IPS DF 6.9 (cell line): ENCODE measurements around the gene CPA4.

ENCODE experiments used
- DNase-seq: peaks from one replicate; pipeline ENCODE4 v3.0.0-alpha.2; 2013; ENCODE audit warnings: low read depth, low spot score
- H3K27ac ChIP-seq: one replicate; pipeline ENCODE4 v1.5.1; 2013; ENCODE audit warnings: low read length, control low read depth
- H3K27me3 ChIP-seq: 2 replicates; pipeline ENCODE4 v1.6.1; 2013; ENCODE audit warnings: mild to moderate bottlenecking, low read length; ENCODE audit not compliant: control insufficient read depth, insufficient read depth
- H3K36me3 ChIP-seq: 2 replicates; pipeline ENCODE4 v1.6.1; 2013; ENCODE audit warnings: low read length; ENCODE audit not compliant: control insufficient read depth, insufficient read depth
- H3K4me1 ChIP-seq: 2 replicates; pipeline ENCODE4 v1.6.1; 2013; ENCODE audit warnings: low read length; ENCODE audit not compliant: control insufficient read depth, insufficient read depth
- H3K4me3 ChIP-seq: 2 replicates; pipeline ENCODE4 v1.5.1; 2013; ENCODE audit warnings: mild to moderate bottlenecking, low read length
- H3K9me3 ChIP-seq: 2 replicates; pipeline ENCODE4 v1.6.1; 2013; ENCODE audit warnings: low read length, inconsistent platforms; ENCODE audit not compliant: control insufficient read depth, insufficient read depth
- WGBS: extraction: QIAGEN DNeasy Blood & Tissue Kit; methylation state at CpG from one replicate; pipeline ENCODE4 v1.1.7; 2013; ENCODE audit warnings: mixed read lengths, missing lambda C conversion rate; ENCODE audit not compliant: insufficient read length, insufficient coverage; 5-methylcytosine and 5-hydroxymethylcytosine counted together

CPA4 gene

GRCh38 chr7:130288829-130289228, 4.1 kb upstream of the CPA4 start:
- no CpG with 5 or more reads among the region's 5 CpGs for WGBS
- no peaks in the 10 kb centered on the region for H3K36me3 ChIP-seq
- no peaks in the 10 kb centered on the region for H3K4me1 ChIP-seq
- no peaks in the 10 kb centered on the region for H3K9me3 ChIP-seq
- no peak overlapping the region for H3K4me3 ChIP-seq
- H3K27me3 ChIP-seq = no peaks in the 10 kb centered on the region
- no peak overlapping the region for H3K27ac ChIP-seq
- no peak for DNase-seq

GRCh38 chr7:130289478-130289877, 3.5 kb upstream of the CPA4 start:
- no CpG with 5 or more reads among the region's 9 CpGs for whole genome bisulfite sequencing
- no peaks in the 10 kb centered on the region for H3K4me1 ChIP-seq
- DNase-seq = no peak

GRCh38 chr7:130290745-130291144, 2.2 kb upstream of the CPA4 start:
- no peaks in the 10 kb centered on the region for H3K27me3 ChIP-seq
- H3K4me1 ChIP-seq = no peaks in the 10 kb centered on the region
- no peaks in the 10 kb centered on the region for H3K36me3 ChIP-seq
- no peak for DNase-seq
- no peak overlapping the region for H3K27ac ChIP-seq
- no CpG with 5 or more reads among the region's 6 CpGs for WGBS
- H3K4me3 ChIP-seq = no peak overlapping the region
- H3K9me3 ChIP-seq = no peaks in the 10 kb centered on the region

More at GRCh38 chr7:130289478-130289877, 3.5 kb upstream of the CPA4 start:
- H3K27ac ChIP-seq = no peak overlapping the region
- H3K9me3 ChIP-seq = no peaks in the 10 kb centered on the region
- no peaks in the 10 kb centered on the region for H3K27me3 ChIP-seq
- H3K4me3 ChIP-seq = no peak overlapping the region
- no peaks in the 10 kb centered on the region for H3K36me3 ChIP-seq

DNA sequence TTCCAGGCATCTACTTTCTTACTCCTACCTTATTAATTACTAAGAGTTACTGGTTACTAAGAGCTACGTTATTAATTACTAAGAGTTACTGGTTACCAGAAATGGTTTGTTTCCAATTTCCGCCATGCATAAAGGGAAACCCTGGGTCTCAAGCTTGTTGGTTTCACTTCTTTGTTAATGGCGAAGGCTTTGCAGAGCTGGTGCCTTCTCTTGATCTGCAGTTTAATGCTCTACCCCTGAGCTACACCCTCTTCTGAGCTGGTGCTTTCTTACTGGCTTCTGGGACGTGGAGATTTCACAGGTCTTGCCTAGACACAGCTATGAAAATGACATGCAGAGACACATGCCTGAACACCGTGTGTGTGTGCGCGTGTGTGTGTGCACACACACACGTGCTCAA, 560 bp downstream of the CPA4 start:
- no peaks in the 10 kb centered on the region for H3K27me3 ChIP-seq
- no peak overlapping the region for H3K27ac ChIP-seq
- H3K9me3 ChIP-seq = no peaks in the 10 kb centered on the region
- no CpG with 5 or more reads among the region's 8 CpGs for WGBS
- no peaks in the 10 kb centered on the region for H3K4me1 ChIP-seq
- no peak for DNase-seq
- H3K36me3 ChIP-seq = no peaks in the 10 kb centered on the region
- H3K4me3 ChIP-seq = no peak overlapping the region

DNA sequence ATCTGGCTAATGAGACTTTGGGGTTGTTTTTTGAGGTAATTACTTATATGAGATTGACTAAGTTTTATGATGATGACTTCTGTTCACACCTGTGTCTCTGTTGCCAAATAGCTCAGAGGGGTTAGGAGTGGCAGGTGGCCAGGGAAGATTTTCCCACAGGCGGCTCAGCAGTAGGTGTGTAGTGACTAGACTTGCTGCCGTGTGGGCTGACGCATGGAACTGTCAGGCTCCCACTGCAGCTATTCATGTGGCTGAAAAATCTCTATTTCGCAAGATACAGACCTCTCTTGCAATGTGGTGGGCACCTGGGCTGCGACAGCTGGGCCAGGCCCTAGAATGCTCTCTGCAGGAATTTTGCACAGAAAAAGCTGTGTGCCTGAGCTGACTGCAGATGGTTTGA, 1.4 kb downstream of the CPA4 start:
- H3K27ac ChIP-seq = no peak overlapping the region
- no peaks in the 10 kb centered on the region for H3K36me3 ChIP-seq
- no peak overlapping the region for H3K4me3 ChIP-seq
- no peaks in the 10 kb centered on the region for H3K4me1 ChIP-seq
- WGBS = no CpG with 5 or more reads among the region's 5 CpGs
- DNase-seq = no peak
- H3K9me3 ChIP-seq = no peaks in the 10 kb centered on the region
- H3K27me3 ChIP-seq = no peaks in the 10 kb centered on the region

DNA sequence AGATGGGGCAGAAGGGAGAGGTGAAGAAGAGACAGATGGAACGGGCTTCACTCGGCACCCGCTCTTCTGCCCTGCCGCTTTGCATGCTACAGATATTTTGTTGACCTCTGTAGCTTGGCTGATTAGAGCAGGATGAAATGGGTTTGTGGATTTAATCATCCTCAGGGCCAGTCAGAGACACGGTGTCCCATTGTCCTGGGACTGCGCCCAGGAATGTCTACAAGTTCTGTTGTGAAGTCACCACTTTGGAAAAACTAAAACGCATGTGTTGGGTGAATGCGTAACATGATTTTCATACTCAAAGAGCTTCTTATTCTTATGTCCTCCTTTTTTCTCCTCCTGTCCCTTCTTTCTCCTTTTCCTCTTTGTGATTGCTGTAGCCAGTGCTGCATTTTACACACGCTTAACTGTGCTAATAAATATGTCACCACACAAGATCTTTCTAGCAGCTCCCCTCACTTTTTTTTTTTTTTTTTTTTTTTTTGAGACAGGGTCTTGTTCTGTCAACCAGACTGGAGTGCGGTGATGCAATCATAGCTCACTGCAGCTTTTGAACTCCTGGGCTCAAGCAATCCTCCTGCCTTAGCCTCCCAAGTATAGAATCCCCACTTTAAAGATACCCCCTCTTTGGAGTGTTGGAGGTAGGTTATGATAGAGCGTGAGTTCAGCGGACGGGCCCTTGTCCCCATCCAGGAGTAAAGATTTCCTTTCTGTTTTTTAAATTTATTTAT, 3.4 kb downstream of the CPA4 start:
- Histone ChIP-seq H3K27ac (no peak overlapping the region), H3K9me3 (no peaks in the 10 kb centered on the region), H3K36me3 (no peaks in the 10 kb centered on the region), H3K4me1 (no peaks in the 10 kb centered on the region), H3K27me3 (no peaks in the 10 kb centered on the region), H3K4me3 (no peak overlapping the region)
- WGBS = no CpG with 5 or more reads among the region's 13 CpGs
- no peak for DNase-seq

DNA sequence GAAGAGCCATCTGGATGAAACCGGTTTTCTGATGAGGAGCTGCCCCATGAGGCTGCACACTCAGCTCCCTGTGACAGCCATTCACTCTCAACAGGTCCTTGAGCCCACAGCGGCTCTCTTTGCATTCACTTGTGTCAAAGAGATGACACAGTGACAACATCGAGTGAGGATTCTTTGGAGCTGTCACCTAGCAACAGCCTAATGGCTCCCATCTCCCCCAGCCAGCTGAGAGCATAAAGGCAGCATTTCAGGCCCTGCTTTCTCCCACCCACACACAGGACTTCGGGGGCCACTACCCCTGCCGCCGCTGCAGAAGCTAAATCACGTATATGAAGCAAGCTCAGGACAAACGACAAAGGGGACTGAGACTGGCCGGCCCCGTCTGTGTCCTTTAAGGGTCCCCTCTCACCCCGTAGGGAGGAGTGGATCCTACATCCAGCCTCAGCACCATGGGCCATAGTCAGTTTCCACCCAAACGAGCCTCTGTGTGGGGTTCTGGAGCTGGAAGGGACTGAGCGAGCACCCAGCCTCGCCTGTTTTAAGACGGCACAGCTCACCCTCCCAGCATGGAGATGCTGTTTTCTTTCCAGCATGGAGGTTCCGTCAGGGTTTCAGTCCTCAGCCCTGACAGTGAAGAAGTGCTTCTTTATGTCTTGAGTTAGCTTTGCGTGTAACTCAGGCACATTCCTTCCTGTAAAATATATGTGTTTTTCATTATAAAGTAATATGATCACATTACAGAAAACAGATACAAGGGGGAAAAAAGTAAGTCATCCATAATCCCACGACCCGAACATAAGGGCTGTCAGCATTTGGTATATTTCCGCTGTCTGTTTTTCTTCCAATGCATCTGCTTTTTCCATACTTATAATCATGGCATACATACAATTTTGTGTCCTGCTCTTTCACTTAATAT, 4.9 kb downstream of the CPA4 start:
- Histone ChIP-seq H3K9me3 (no peaks in the 10 kb centered on the region), H3K4me1 (no peaks in the 10 kb centered on the region), H3K27me3 (no peaks in the 10 kb centered on the region), H3K4me3 (no peak overlapping the region), H3K36me3 (no peaks in the 10 kb centered on the region), H3K27ac (no peak overlapping the region)
- DNase-seq = no peak
- no CpG with 5 or more reads among the region's 20 CpGs for WGBS

GRCh38 chr7:130298544-130299326, 5.8 kb downstream of the CPA4 start:
- no peaks in the 10 kb centered on the region for H3K4me1 ChIP-seq
- no peak for DNase-seq
- H3K9me3 ChIP-seq = no peaks in the 10 kb centered on the region
- H3K27ac ChIP-seq = no peak overlapping the region
- no CpG with 5 or more reads among the region's 5 CpGs for WGBS
- H3K4me3 ChIP-seq = no peak overlapping the region
- H3K36me3 ChIP-seq = no peaks in the 10 kb centered on the region
- no peaks in the 10 kb centered on the region for H3K27me3 ChIP-seq

DNA sequence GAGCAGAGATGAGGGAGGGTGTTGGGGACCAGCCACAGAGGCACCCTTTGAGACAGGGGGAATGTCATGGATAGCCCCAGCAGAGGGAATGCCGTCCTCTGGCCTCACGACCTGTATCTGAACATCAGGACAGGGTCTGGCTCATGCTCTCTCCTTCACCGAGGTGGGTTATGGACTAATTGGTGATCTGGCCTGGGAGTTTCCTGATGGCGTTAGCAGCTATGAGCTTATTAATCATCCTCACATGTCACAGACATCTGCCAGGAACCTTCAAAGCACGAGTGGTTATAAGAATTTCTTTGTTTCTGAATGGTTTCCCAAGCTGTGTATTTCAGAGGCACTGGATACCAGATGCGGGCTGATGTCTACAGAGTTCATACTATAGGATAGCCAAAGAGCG, 6.9 kb downstream of the CPA4 start:
- Histone ChIP-seq H3K9me3 (no peaks in the 10 kb centered on the region), H3K27ac (no peak overlapping the region), H3K4me3 (no peak overlapping the region), H3K4me1 (no peaks in the 10 kb centered on the region), H3K27me3 (no peaks in the 10 kb centered on the region), H3K36me3 (no peaks in the 10 kb centered on the region)
- DNase-seq = no peak
- WGBS = no CpG with 5 or more reads among the region's 7 CpGs

- H3K4me1 ChIP-seq = no peaks in the 10 kb centered on the region
- no peaks in the 10 kb centered on the region for H3K27me3 ChIP-seq
- no peak overlapping the region for H3K4me3 ChIP-seq
- H3K9me3 ChIP-seq = no peaks in the 10 kb centered on the region
- H3K27ac ChIP-seq = no peak overlapping the region
- no CpG with 5 or more reads among the region's 8 CpGs for WGBS
- DNase-seq = no peak
- H3K36me3 ChIP-seq = no peaks in the 10 kb centered on the region
These were observed 8.6 kb downstream of the CPA4 start for GRCh38 chr7:130301501-130302020.
